Erythroblast (primary cell): ENCODE data around the gene BMP7.

Source experiments
- GATA1 ChIP-seq: IDR thresholded peaks from 2 replicates; pipeline ENCODE4 v1.6.1; 2011; ENCODE audit warnings: low read depth, mild to moderate bottlenecking, control low read depth, low read length, moderate library complexity
- POLR2A ChIP-seq: IDR thresholded peaks from 2 replicates; pipeline ENCODE4 v1.6.1; 2011; ENCODE audit warnings: mild to moderate bottlenecking, low read length

DNA sequence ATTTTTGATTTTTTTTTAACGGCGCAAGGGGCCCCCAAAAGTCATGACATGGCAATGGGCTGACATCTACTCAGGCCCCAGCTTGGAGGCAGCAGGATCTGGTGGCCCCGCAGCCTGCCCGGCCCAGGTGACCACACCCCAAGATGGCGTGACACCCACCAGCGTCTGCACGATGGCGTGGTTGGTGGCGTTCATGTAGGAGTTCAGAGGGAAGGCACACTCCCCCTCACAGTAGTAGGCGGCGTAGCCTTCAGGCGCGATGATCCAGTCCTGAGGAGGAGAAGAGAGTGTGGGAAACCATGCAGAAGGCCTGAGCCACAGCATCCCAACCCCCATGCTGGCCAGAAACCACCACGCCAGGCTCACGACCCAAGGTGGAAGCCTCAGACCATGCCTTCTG, 93.4 kb downstream of the BMP7 start:
- no peak for TF ChIP-seq POLR2A
- no peak for TF ChIP-seq GATA1
